HG03575 (cell line): Measurements from ENCODE around the gene SYF2.
A peak's percentile ranks its signal among the peaks of the same experiment; 100 is the strongest.
"Not testable (repeated sequence)": the region's sequence is repeated elsewhere in the genome, so short reads cannot be mapped to it uniquely, and the experiment has no call there.

ENCODE experiments used
- ATAC-seq: cut with Tn5 transposase; IDR thresholded peaks from one replicate; pipeline ENCODE4 v1.9.1; 2021; ENCODE audit not compliant: unreplicated experiment, insufficient number of reproducible peaks, low FRiP score; ENCODE audit errors: extremely low read depth

Gene SYF2

GRCh38 chr1:25247024-25247828 is 14.9 kb upstream of the SYF2 start, which contains the start of gene RSRP1:
TSS of gene RSRP1 (minus strand) at chr1:25247454. CDS start at chr1:25246963, 491 bp downstream.
- no peak for ATAC-seq

GRCh38 chr1:25246600-25247023 is 14.3 kb upstream of the SYF2 start:
- no peak for ATAC-seq

GRCh38 chr1:25245809-25246599 is 13.7 kb upstream of the SYF2 start:
- no peak for ATAC-seq

GRCh38 chr1:25245393-25245792 is 13.1 kb upstream of the SYF2 start:
- no peak for ATAC-seq

- no peak for ATAC-seq
These were observed 11.6 kb upstream of the SYF2 start for GRCh38 chr1:25243907-25244306.

- ATAC-seq: peak; percentile 26
These were observed 7.6 kb upstream of the SYF2 start for GRCh38 chr1:25239681-25240541.

GRCh38 chr1:25238046-25238445 is 5.7 kb upstream of the SYF2 start:
- ATAC-seq: no peak

- ATAC-seq: not testable (repeated sequence)
These were observed 4.0 kb upstream of the SYF2 start for GRCh38 chr1:25236261-25236660.

GRCh38 chr1:25235411-25235810 is 3.1 kb upstream of the SYF2 start:
- ATAC-seq: not testable (repeated sequence)

- no peak for ATAC-seq
These were observed 823 bp upstream of the SYF2 start for GRCh38 chr1:25232866-25233784.

GRCh38 chr1:25223471-25223870 is 8.8 kb downstream of the SYF2 start:
- no peak for ATAC-seq

GRCh38 chr1:25222606-25223005 is 9.7 kb downstream of the SYF2 start:
- ATAC-seq: no peak

GRCh38 chr1:25220666-25221065 is 11.6 kb downstream of the SYF2 start:
- no peak for ATAC-seq

GRCh38 chr1:25219661-25220251 is 12.5 kb downstream of the SYF2 start:
- no peak for ATAC-seq

- no peak for ATAC-seq
These were observed 14.6 kb downstream of the SYF2 start for GRCh38 chr1:25217598-25218232.

- no peak for ATAC-seq
These were observed 15.3 kb downstream of the SYF2 start for GRCh38 chr1:25217015-25217414.

- ATAC-seq: no peak
These were observed 16.2 kb downstream of the SYF2 start for GRCh38 chr1:25216123-25216522.
